Measurements from ENCODE around the gene NAV3.

The NAV3 gene

GRCh38 chr12:78120306-78120705, 289.6 kb downstream of the NAV3 start:
- no peak for DNase-seq (ENCODE audit: low read depth)

GRCh38 chr12:78120866-78121560, 290.3 kb downstream of the NAV3 start:
- peak; percentile 20 for DNase-seq (ENCODE audit: low read depth)

- DNase-seq (ENCODE audit: low read depth), result peak; percentile 6
These were observed 291.4 kb downstream of the NAV3 start for GRCh38 chr12:78121969-78122610.

- DNase-seq (ENCODE audit: low read depth), result no peak
These were observed 297.5 kb downstream of the NAV3 start for GRCh38 chr12:78128211-78128610.

GRCh38 chr12:78143717-78144116, 313.0 kb downstream of the NAV3 start:
- DNase-seq (ENCODE audit: low read depth), result no peak

GRCh38 chr12:78145398-78145797, 314.7 kb downstream of the NAV3 start:
- DNase-seq (ENCODE audit: low read depth), result no peak

- peak; percentile 51 for DNase-seq (ENCODE audit: low read depth)
These were observed 315.7 kb downstream of the NAV3 start for GRCh38 chr12:78146365-78146772.

- DNase-seq (ENCODE audit: low read depth), result peak; percentile 27
These were observed 318.8 kb downstream of the NAV3 start for GRCh38 chr12:78149459-78149858.

- DNase-seq (ENCODE audit: low read depth), result peak; percentile 4
These were observed 324.9 kb downstream of the NAV3 start for GRCh38 chr12:78155546-78155945.

- DNase-seq (ENCODE audit: low read depth), result peak; percentile 15
These were observed 326.1 kb downstream of the NAV3 start for GRCh38 chr12:78156751-78157150.

- peak; percentile 3 for DNase-seq (ENCODE audit: low read depth)
These were observed 326.5 kb downstream of the NAV3 start for GRCh38 chr12:78157199-78157598.

GRCh38 chr12:78164154-78164553, 333.5 kb downstream of the NAV3 start:
- DNase-seq (ENCODE audit: low read depth), result no peak

- no peak for DNase-seq (ENCODE audit: low read depth)
These were observed 336.8 kb downstream of the NAV3 start for GRCh38 chr12:78167510-78167909.

- DNase-seq (ENCODE audit: low read depth), result no peak
These were observed 340.4 kb downstream of the NAV3 start for GRCh38 chr12:78171061-78171460.

GRCh38 chr12:78176643-78177042, 345.9 kb downstream of the NAV3 start:
- DNase-seq (ENCODE audit: low read depth), result no peak

- no peak for DNase-seq (ENCODE audit: low read depth)
These were observed 346.6 kb downstream of the NAV3 start for GRCh38 chr12:78177298-78177697.

- DNase-seq (ENCODE audit: low read depth), result no peak
These were observed 348.7 kb downstream of the NAV3 start for GRCh38 chr12:78179346-78179745.

GRCh38 chr12:78181544-78182162, 351.0 kb downstream of the NAV3 start:
- DNase-seq (ENCODE audit: low read depth), result peak; percentile 30

- DNase-seq (ENCODE audit: low read depth), result peak; percentile 12
These were observed 353.1 kb downstream of the NAV3 start for GRCh38 chr12:78183824-78184223.

GRCh38 chr12:78185109-78185508, 354.4 kb downstream of the NAV3 start:
- DNase-seq (ENCODE audit: low read depth), result peak; percentile 29

GRCh38 chr12:78185651-78186050, 355.0 kb downstream of the NAV3 start:
- no peak for DNase-seq (ENCODE audit: low read depth)

GRCh38 chr12:78186670-78187069, 356.0 kb downstream of the NAV3 start:
- no peak for DNase-seq (ENCODE audit: low read depth)

- DNase-seq (ENCODE audit: low read depth), result no peak
These were observed 357.0 kb downstream of the NAV3 start for GRCh38 chr12:78187741-78188140.
